ENCODE results near the gene OXER1.
"Not testable (repeated sequence)": the region's sequence is repeated elsewhere in the genome, so short reads cannot be mapped to it uniquely, and the experiment has no call there.

Gene OXER1

GRCh38 chr2:42731316-42731715, 32.6 kb downstream of the OXER1 start:
- not testable (repeated sequence) for H3K4me1 Mint-ChIP-seq, H3K27me3 Mint-ChIP-seq, DNase-seq, H3K27ac Mint-ChIP-seq, H3K4me3 Mint-ChIP-seq, ATAC-seq
- peaks cover 57% of the 10 kb centered on the region for H3K36me3 Mint-ChIP-seq (ENCODE audit: low read depth)
- peaks cover 40% of the 10 kb centered on the region for H3K9me3 Mint-ChIP-seq

- peaks cover 13% of the 10 kb centered on the region for H3K9me3 Mint-ChIP-seq
- peaks cover 23% of the 10 kb centered on the region for H3K36me3 Mint-ChIP-seq (ENCODE audit: low read depth)
- no peaks in the 10 kb centered on the region for H3K27me3 Mint-ChIP-seq
- peaks cover 13% of the 10 kb centered on the region for H3K4me1 Mint-ChIP-seq
- ATAC-seq: no peak
- H3K4me3 Mint-ChIP-seq: no peak overlapping the region
- no peak for DNase-seq
- H3K27ac Mint-ChIP-seq: no peak overlapping the region
Measured at GRCh38 chr2:42726680-42727079, 37.3 kb downstream of the OXER1 start.

- peaks cover 13% of the 10 kb centered on the region for H3K4me1 Mint-ChIP-seq
- peaks cover 17% of the 10 kb centered on the region for H3K36me3 Mint-ChIP-seq (ENCODE audit: low read depth)
- no peak overlapping the region for H3K27ac Mint-ChIP-seq
- no peak for DNase-seq
- H3K27me3 Mint-ChIP-seq: no peaks in the 10 kb centered on the region
- no peak overlapping the region for H3K4me3 Mint-ChIP-seq
- H3K9me3 Mint-ChIP-seq: peaks cover 7% of the 10 kb centered on the region
- no peak for ATAC-seq
Measured at GRCh38 chr2:42725657-42726056, 38.3 kb downstream of the OXER1 start.

GRCh38 chr2:42724886-42725285, 39.0 kb downstream of the OXER1 start:
- peaks cover 9% of the 10 kb centered on the region for H3K36me3 Mint-ChIP-seq (ENCODE audit: low read depth)
- no peaks in the 10 kb centered on the region for H3K27me3 Mint-ChIP-seq
- H3K4me3 Mint-ChIP-seq: no peak overlapping the region
- DNase-seq (no peak), ATAC-seq (no peak)
- H3K4me1 Mint-ChIP-seq: peaks cover 13% of the 10 kb centered on the region
- peaks cover 4% of the 10 kb centered on the region for H3K9me3 Mint-ChIP-seq
- no peak overlapping the region for H3K27ac Mint-ChIP-seq

- DNase-seq: no peak
- Mint-ChIP-seq H3K4me1 (peaks cover 13% of the 10 kb centered on the region), H3K9me3 (no peaks in the 10 kb centered on the region), H3K27me3 (no peaks in the 10 kb centered on the region), H3K36me3 (ENCODE audit: low read depth) (no peaks in the 10 kb centered on the region), H3K27ac (no peak overlapping the region), H3K4me3 (no peak overlapping the region)
- ATAC-seq: no peak
Measured at GRCh38 chr2:42723465-42723864, 40.5 kb downstream of the OXER1 start.

GRCh38 chr2:42722320-42723190, 41.4 kb downstream of the OXER1 start:
- Mint-ChIP-seq H3K4me1 (peaks cover 13% of the 10 kb centered on the region), H3K27me3 (no peaks in the 10 kb centered on the region), H3K27ac (peak overlapping the region; percentile 48), H3K4me3 (no peak overlapping the region), H3K36me3 (ENCODE audit: low read depth) (no peaks in the 10 kb centered on the region), H3K9me3 (no peaks in the 10 kb centered on the region)
- DNase-seq: peak; percentile 23
- peak; percentile 78 for ATAC-seq

- Mint-ChIP-seq H3K4me1 (peaks cover 13% of the 10 kb centered on the region), H3K27ac (no peak overlapping the region), H3K4me3 (no peak overlapping the region), H3K27me3 (no peaks in the 10 kb centered on the region), H3K9me3 (no peaks in the 10 kb centered on the region), H3K36me3 (ENCODE audit: low read depth) (no peaks in the 10 kb centered on the region)
- DNase-seq (no peak), ATAC-seq (no peak)
Measured at GRCh38 chr2:42721898-42722297, 42.0 kb downstream of the OXER1 start.

GRCh38 chr2:42714686-42715085, 49.2 kb downstream of the OXER1 start:
- Mint-ChIP-seq H3K4me3 (no peak overlapping the region), H3K36me3 (ENCODE audit: low read depth) (no peaks in the 10 kb centered on the region), H3K9me3 (no peaks in the 10 kb centered on the region), H3K27ac (no peak overlapping the region), H3K27me3 (no peaks in the 10 kb centered on the region), H3K4me1 (no peaks in the 10 kb centered on the region)
- DNase-seq (no peak), ATAC-seq (no peak)

- Mint-ChIP-seq H3K27ac (no peak overlapping the region), H3K36me3 (ENCODE audit: low read depth) (peaks cover 2% of the 10 kb centered on the region), H3K4me3 (no peak overlapping the region), H3K9me3 (no peaks in the 10 kb centered on the region), H3K4me1 (no peaks in the 10 kb centered on the region), H3K27me3 (no peaks in the 10 kb centered on the region)
- ATAC-seq (no peak), DNase-seq (no peak)
Measured at GRCh38 chr2:42713920-42714319, 50.0 kb downstream of the OXER1 start.

GRCh38 chr2:42712934-42713333, 51.0 kb downstream of the OXER1 start:
- ATAC-seq (no peak), DNase-seq (no peak)
- Mint-ChIP-seq H3K36me3 (ENCODE audit: low read depth) (peaks cover 6% of the 10 kb centered on the region), H3K27me3 (no peaks in the 10 kb centered on the region), H3K4me1 (no peaks in the 10 kb centered on the region), H3K27ac (no peak overlapping the region), H3K4me3 (no peak overlapping the region), H3K9me3 (no peaks in the 10 kb centered on the region)
